H1 (cell line): ENCODE data around the gene INSYN1. TPM values are rescaled to one million over a fixed set of nuclear protein-coding genes. Genes with fewer than 3 reads are reported as not detected.

Source experiments
- CTCF ChIA-PET: fragments of 300-600 bp; sonication (Branson Sonifier 250); formaldehyde crosslinking; loops from one replicate; lab custom pipeline; 2021; ENCODE audit not compliant: partially characterized antibody; lab: Charles Lee
- POLR2A ChIA-PET: fragments of 300-600 bp; sonication (Branson Sonifier 250); formaldehyde crosslinking; loops from one replicate; lab custom pipeline; 2021; ENCODE audit warnings: inconsistent platforms; ENCODE audit not compliant: partially characterized antibody; lab: Charles Lee
- DNase-seq, 2 experiments: peaks; one replicate each; pipeline versions ENCODE4 v3.0.0 to v3.0.0-alpha.2; 2010 to 2022; ENCODE audit warnings: low spot score in 2 of 2, low read depth in 1 of 2, mixed read lengths in 1 of 2
- FAIRE-seq: peaks from 2 replicates; lab custom pipeline; 2011; peaks lifted over from hg19 to GRCh38; lab: Jason Lieb, UNC
- H2AFZ ChIP-seq: 2 replicates; pipeline ENCODE4 v1.8.1; 2012; ENCODE audit warnings: low read length, inconsistent platforms
- H2AK5ac ChIP-seq: 2 replicates; pipeline ENCODE4 v1.6.1; 2013; ENCODE audit warnings: low read depth, low read length
- H2BK120ac ChIP-seq: replicated peaks from 2 replicates; pipeline ENCODE3; 2013; ENCODE audit warnings: low read depth, low read length, inconsistent platforms
- H2BK12ac ChIP-seq: 2 replicates; pipeline ENCODE4 v1.6.1; 2013; ENCODE audit warnings: low read depth, low read length
- H2BK15ac ChIP-seq: 2 replicates; pipeline ENCODE4 v1.6.1; 2013; ENCODE audit warnings: low read length
- H2BK20ac ChIP-seq: 2 replicates; pipeline ENCODE4 v1.6.1; 2013; ENCODE audit warnings: low read length
- H2BK5ac ChIP-seq: 2 replicates; pipeline ENCODE4 v1.6.1; 2013; ENCODE audit warnings: low read depth, low read length
- H3K14ac ChIP-seq: 2 replicates; pipeline ENCODE4 v1.6.1; 2013; ENCODE audit warnings: inconsistent platforms; ENCODE audit not compliant: insufficient read length
- H3K18ac ChIP-seq: 2 replicates; pipeline ENCODE4 v1.6.1; 2013; ENCODE audit warnings: low read length; ENCODE audit errors: extremely low read depth
- H3K23ac ChIP-seq: 2 replicates; pipeline ENCODE4 v1.6.1; 2013; ENCODE audit warnings: inconsistent platforms; ENCODE audit not compliant: insufficient read length
- H3K23me2 ChIP-seq: 2 replicates; pipeline ENCODE4 v1.6.1; 2013; ENCODE audit warnings: low read depth, low read length
- H3K27ac ChIP-seq: 2 replicates; pipeline ENCODE4 v1.6.1; 2011; ENCODE audit warnings: low read depth, low read length, inconsistent platforms
- H3K27me3 ChIP-seq, 4 experiments: replicated peaks in 1 of 4; 1 replicate in 1 of 4; 2 replicates in 3 of 4; pipeline versions ENCODE4 v1.6.1 to v1.8.1; 2011 to 2013; ENCODE audit warnings: low read length in 3 of 4, mild to moderate bottlenecking in 3 of 4, inconsistent platforms in 2 of 4, mixed read lengths in 2 of 4, moderate library complexity in 1 of 4; ENCODE audit not compliant: control insufficient read depth in 3 of 4, insufficient read depth in 3 of 4; ENCODE audit errors: extremely low read depth in 1 of 4
- H3K36me3 ChIP-seq, 4 experiments: 2 replicates each; pipeline versions ENCODE4 v1.6.1 to v1.8.1; 2011 to 2013; ENCODE audit warnings: mild to moderate bottlenecking in 4 of 4, low read length in 3 of 4, moderate library complexity in 2 of 4, control low read depth in 1 of 4, inconsistent platforms in 1 of 4; ENCODE audit not compliant: insufficient read depth in 4 of 4, control insufficient read depth in 2 of 4
- H3K4ac ChIP-seq: replicated peaks from 2 replicates; pipeline ENCODE3; 2013; ENCODE audit warnings: low read length, low read depth, mixed read lengths, inconsistent platforms; ENCODE audit not compliant: insufficient read length
- H3K4me1 ChIP-seq, 4 experiments: replicated peaks in 1 of 4; 1 replicate in 1 of 4; 2 replicates in 3 of 4; pipeline versions ENCODE4 v1.6.1 to v1.8.1; 2011 to 2013; ENCODE audit warnings: low read length in 3 of 4, inconsistent platforms in 2 of 4, mixed read lengths in 1 of 4; ENCODE audit not compliant: insufficient read depth in 4 of 4, control insufficient read depth in 3 of 4
- H3K4me2 ChIP-seq, 2 experiments: 2 replicates each; pipeline versions ENCODE4 v1.6.1 to v1.8.1; 2011 to 2013; ENCODE audit warnings: low read depth in 2 of 2, low read length in 2 of 2, control low read depth in 1 of 2, inconsistent platforms in 1 of 2, mild to moderate bottlenecking in 1 of 2; ENCODE audit not compliant: insufficient read depth in 1 of 2
- H3K4me3 ChIP-seq, 4 experiments: fragments of 200-600, 300-600 bp in 1 of 4; sonication (generic), shearing (Covaris generic), sonication (Bioruptor Twin) in 1 of 4; 2 replicates each; pipeline versions ENCODE4 v1.5.1 to v1.8.1; 2011 to 2016; ENCODE audit warnings: low read length in 4 of 4, low read depth in 3 of 4, control low read depth in 2 of 4, inconsistent platforms in 2 of 4, mild to moderate bottlenecking in 2 of 4, mixed read lengths in 1 of 4, moderate library complexity in 1 of 4; ENCODE audit not compliant: insufficient read depth in 2 of 4; ENCODE audit errors: extremely low read depth in 1 of 4
- H3K56ac ChIP-seq: replicated peaks from 2 replicates; pipeline ENCODE3; 2013; ENCODE audit warnings: low read depth, mild to moderate bottlenecking, mixed read lengths, low read length, inconsistent platforms; ENCODE audit not compliant: insufficient read length
- H3K79me1 ChIP-seq: 2 replicates; pipeline ENCODE4 v1.6.1; 2013; ENCODE audit warnings: low read depth, low read length, control low read depth
- H3K79me2 ChIP-seq, 2 experiments: 2 replicates each; pipeline versions ENCODE4 v1.6.1 to v1.8.1; 2012 to 2013; ENCODE audit warnings: low read length in 2 of 2, mild to moderate bottlenecking in 2 of 2, inconsistent platforms in 1 of 2; ENCODE audit not compliant: insufficient read depth in 2 of 2, control insufficient read depth in 1 of 2
- H3K9ac ChIP-seq, 4 experiments: replicated peaks in 1 of 4; 1 replicate in 1 of 4; 2 replicates in 3 of 4; pipeline versions ENCODE4 v1.6.1 to v1.8.1; 2011 to 2013; ENCODE audit warnings: low read depth in 3 of 4, low read length in 3 of 4, control low read depth in 2 of 4, mild to moderate bottlenecking in 2 of 4, moderate library complexity in 2 of 4, inconsistent platforms in 1 of 4; ENCODE audit errors: extremely low read depth in 1 of 4
- H3K9me3 ChIP-seq, 2 experiments: 2 replicates each; pipeline versions ENCODE4 v1.6.1 to v1.8.1; 2012 to 2013; ENCODE audit warnings: mild to moderate bottlenecking in 2 of 2, moderate library complexity in 2 of 2, control low read depth in 1 of 2, inconsistent platforms in 1 of 2, low read depth in 1 of 2, low read length in 1 of 2, mixed read lengths in 1 of 2; ENCODE audit not compliant: insufficient read depth in 2 of 2
- H4K20me1 ChIP-seq, 2 experiments: replicated peaks in 1 of 2; 2 replicates each; pipeline versions ENCODE3 to v1.8.1; 2011 to 2013; ENCODE audit warnings: inconsistent platforms in 2 of 2, low read length in 2 of 2, mild to moderate bottlenecking in 1 of 2; ENCODE audit not compliant: insufficient read depth in 2 of 2, control insufficient read depth in 1 of 2
- H4K5ac ChIP-seq: 2 replicates; pipeline ENCODE4 v1.6.1; 2013; ENCODE audit warnings: low read length, low read depth, mixed read lengths, inconsistent platforms; ENCODE audit not compliant: insufficient read length
- H4K8ac ChIP-seq: 2 replicates; pipeline ENCODE4 v1.8.0; 2013; ENCODE audit warnings: mild to moderate bottlenecking, moderate library complexity, low read length, inconsistent platforms; ENCODE audit not compliant: insufficient read depth; ENCODE audit errors: extremely low read depth
- H4K91ac ChIP-seq: replicated peaks from 2 replicates; pipeline ENCODE3; 2013; ENCODE audit warnings: low read length, mixed read lengths, inconsistent platforms; ENCODE audit not compliant: insufficient read length
- HDAC2 ChIP-seq, 2 experiments: fragments of 300-600 bp in 1 of 2; sonication (generic) in 1 of 2; IDR thresholded peaks; 2 replicates each; pipeline ENCODE4 v1.6.1; 2011 to 2012; ENCODE audit warnings: low read depth in 2 of 2, low read length in 2 of 2, mild to moderate bottlenecking in 2 of 2, moderate library complexity in 2 of 2, borderline replicate concordance in 1 of 2, inconsistent platforms in 1 of 2
- MAFK ChIP-seq: IDR thresholded peaks from 2 replicates; pipeline ENCODE4 v1.6.1; 2012; ENCODE audit warnings: low read depth, mild to moderate bottlenecking, improper control_type of control experiment, low read length
- NRF1 ChIP-seq: IDR thresholded peaks from 2 replicates; pipeline ENCODE4 v1.6.1; 2011; ENCODE audit warnings: mild to moderate bottlenecking, low read depth, low read length, improper control_type of control experiment
- POLR2A ChIP-seq, 2 experiments: IDR thresholded peaks; 1 replicate in 1 of 2; 2 replicates in 1 of 2; pipeline ENCODE4 v1.6.1; 2011; ENCODE audit warnings: low read depth in 2 of 2, low read length in 2 of 2, mild to moderate bottlenecking in 2 of 2; ENCODE audit errors: control extremely low read depth in 1 of 2
- POU5F1 ChIP-seq: IDR thresholded peaks from 2 replicates; pipeline ENCODE4 v1.6.1; 2011; ENCODE audit warnings: low read depth, mild to moderate bottlenecking, low read length, moderate library complexity
- SIRT6 ChIP-seq: IDR thresholded peaks from one replicate; pipeline ENCODE4 v1.7.1; 2012; ENCODE audit warnings: low read length, inconsistent platforms
- SP4 ChIP-seq: IDR thresholded peaks from 2 replicates; pipeline ENCODE4 v1.6.1; 2012; ENCODE audit warnings: low read length, inconsistent platforms
- TBP ChIP-seq: IDR thresholded peaks from 2 replicates; pipeline ENCODE4 v1.6.1; 2011; ENCODE audit warnings: low read depth, low read length, improper control_type of control experiment
- WGBS, 2 experiments: shearing (Covaris generic) in 1 of 2; methylation state at CpG; one replicate each; pipeline versions ENCODE4 v1.1.6 to v1.1.7; 2013 to 2015; ENCODE audit warnings: low lambda C conversion rate in 2 of 2, mixed read lengths in 2 of 2, inconsistent platforms in 1 of 2, low coverage in 1 of 2, missing lambda C conversion rate in 1 of 2; ENCODE audit not compliant: insufficient replicate concordance in 2 of 2, insufficient coverage in 1 of 2, insufficient read length in 1 of 2; ENCODE audit errors: extremely low coverage in 1 of 2, missing lambda C conversion rate in 1 of 2; 5-methylcytosine and 5-hydroxymethylcytosine counted together
- polyA plus RNA-seq, 7 experiments: library from polyadenylated mRNA; depleted of rRNA in 3 of 7; stranded (reverse) in 5 of 7; unstranded in 2 of 7; fragments of >200 nt in 5 of 7; fragments of 200-250 nt in 2 of 7; gene quantifications; 1 replicate in 5 of 7; 2 replicates in 1 of 7; 4 replicates in 1 of 7; pipeline versions ENCODE4 v1.2.1 to v1.2.3, GENCODE V29; 2011 to 2013; ENCODE audit warnings: missing spikeins in 2 of 7, mixed read lengths in 2 of 7
- total RNA-seq: library from RNA; stranded (reverse); fragmentation: NEBNext Ultra II Directional; extraction: Animal tissue kit (Norgen Biotek cat#: 25700); gene quantifications from 2 replicates; pipeline ENCODE4 v1.2.1, GENCODE V29; 2021
- TF ChIP-seq, protein P1 (sequence below): IDR thresholded peaks from 2 replicates; pipeline ENCODE4 v1.6.1; 2012; ENCODE audit warnings: low read length, inconsistent platforms

INSYN1 gene
- total and polyA plus RNA-seq, 2 of the 8 experiments (the other 6 are each of a cell fraction or from before 2014, with no cell fraction given): 7.2 to 10.2 TPM

DNA sequence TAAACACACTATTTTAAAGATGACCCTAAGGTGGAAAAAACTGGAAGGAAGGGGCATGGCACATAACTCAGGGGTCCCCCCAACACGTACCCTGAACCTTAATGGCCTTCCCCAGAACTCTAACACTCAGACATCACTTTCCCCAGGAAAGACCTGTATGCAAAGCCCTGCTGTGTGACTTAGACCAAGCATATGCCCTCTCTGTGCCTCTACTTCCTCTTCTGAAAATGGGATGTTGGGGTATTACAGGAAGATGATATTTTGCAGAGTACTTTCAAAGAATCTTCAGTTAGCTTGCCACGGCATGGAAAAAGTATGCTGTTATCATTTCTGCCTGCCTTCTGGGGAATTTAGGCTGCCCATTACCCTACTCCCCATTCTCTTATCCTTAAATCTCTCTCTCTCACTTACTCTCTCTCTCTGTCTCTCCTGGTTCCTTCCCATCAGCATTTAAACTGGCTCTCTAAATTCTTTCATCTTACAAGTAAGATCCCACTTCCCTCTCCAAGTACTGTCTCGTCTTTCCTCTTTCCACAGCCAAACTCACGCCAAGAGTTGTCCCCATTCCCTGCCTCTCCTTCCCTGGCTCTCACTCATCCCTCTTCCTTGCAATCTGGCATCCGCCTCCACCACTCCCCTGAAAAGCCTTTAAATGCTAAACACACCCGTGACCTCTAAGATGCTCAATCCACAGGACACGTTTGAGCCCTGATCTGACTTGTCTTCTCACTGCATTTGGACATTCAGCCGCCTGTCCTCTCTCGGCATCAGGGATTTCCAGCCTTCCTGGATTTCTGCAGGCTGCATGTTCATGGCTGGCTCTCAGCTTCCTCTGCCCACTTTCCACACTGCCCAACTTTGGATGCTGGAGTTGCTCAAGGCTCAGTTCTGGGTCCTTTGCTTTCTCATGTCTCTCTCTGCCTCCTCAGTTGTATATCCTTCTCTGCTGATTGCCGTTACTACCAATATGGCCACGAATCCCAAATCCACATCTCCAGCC lies 7.5 kb upstream of the INSYN1 start:
- no peaks in the 10 kb centered on the region for H3K4me1 ChIP-seq
- H3K14ac ChIP-seq: no peak overlapping the region
- H3K79me1 ChIP-seq: no peaks in the 10 kb centered on the region
- no peak overlapping the region for H2AK5ac ChIP-seq
- no peak overlapping the region for H3K4ac ChIP-seq
- H3K27me3 ChIP-seq: no peaks in the 10 kb centered on the region; a peak in 2 of 7 replicates
- H3K9ac ChIP-seq: no peak overlapping the region; a peak in 1 of 7 replicates
- H2BK120ac ChIP-seq: no peak overlapping the region
- H4K91ac ChIP-seq: no peak overlapping the region
- no peak for FAIRE-seq
- no peak overlapping the region for H2AFZ ChIP-seq
- no peaks in the 10 kb centered on the region for H3K9me3 ChIP-seq
- TF ChIP-seq NRF1: no peak
- TF ChIP-seq, protein P1, sequence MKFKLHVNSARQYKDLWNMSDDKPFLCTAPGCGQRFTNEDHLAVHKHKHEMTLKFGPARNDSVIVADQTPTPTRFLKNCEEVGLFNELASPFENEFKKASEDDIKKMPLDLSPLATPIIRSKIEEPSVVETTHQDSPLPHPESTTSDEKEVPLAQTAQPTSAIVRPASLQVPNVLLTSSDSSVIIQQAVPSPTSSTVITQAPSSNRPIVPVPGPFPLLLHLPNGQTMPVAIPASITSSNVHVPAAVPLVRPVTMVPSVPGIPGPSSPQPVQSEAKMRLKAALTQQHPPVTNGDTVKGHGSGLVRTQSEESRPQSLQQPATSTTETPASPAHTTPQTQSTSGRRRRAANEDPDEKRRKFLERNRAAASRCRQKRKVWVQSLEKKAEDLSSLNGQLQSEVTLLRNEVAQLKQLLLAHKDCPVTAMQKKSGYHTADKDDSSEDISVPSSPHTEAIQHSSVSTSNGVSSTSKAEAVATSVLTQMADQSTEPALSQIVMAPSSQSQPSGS: no peak
- TF ChIP-seq POLR2A (IDR thresholded peaks at IDR 0.05; ENCODE audit: control extremely low read depth in 1 of 2, low read depth in 2 of 2, low read length in 2 of 2): no peak
- no peak for TF ChIP-seq TBP
- no peak for TF ChIP-seq SIRT6
- no peak for TF ChIP-seq SP4
- TF ChIP-seq MAFK: no peak
- TF ChIP-seq POU5F1: no peak
- no peak for TF ChIP-seq HDAC2 (IDR thresholded peaks at IDR 0.05; ENCODE audit: borderline replicate concordance in 1 of 2, low read depth in 2 of 2, low read length in 2 of 2)
- no peak for DNase-seq
- no peak overlapping the region for H3K18ac ChIP-seq
- H3K36me3 ChIP-seq: no peaks in the 10 kb centered on the region
- no peaks in the 10 kb centered on the region for H3K79me2 ChIP-seq
- H3K56ac ChIP-seq: no peak overlapping the region
- no peak overlapping the region for H3K4me2 ChIP-seq
- no peak overlapping the region for H2BK15ac ChIP-seq
- no peak overlapping the region for H4K8ac ChIP-seq
- H3K27ac ChIP-seq: no peak overlapping the region
- H3K23ac ChIP-seq: no peak overlapping the region
- H4K5ac ChIP-seq: no peak overlapping the region
- no peaks in the 10 kb centered on the region for H4K20me1 ChIP-seq
- POLR2A ChIA-PET: no interaction called here
- no peak overlapping the region for H2BK5ac ChIP-seq
- no peak overlapping the region for H2BK20ac ChIP-seq
- H3K4me3 ChIP-seq: no peak overlapping the region
- no peaks in the 10 kb centered on the region for H3K23me2 ChIP-seq
- CTCF ChIA-PET: interaction anchor here (1.4 to 3.8 kb wide), 5 partner anchors 7 to 24 kb away, joined by 3 to 21 read pairs (median 6); no protein-coding TSS in a partner anchor
- H2BK12ac ChIP-seq: no peak overlapping the region
- 71% methylated on average over 11 of the region's 11 CpGs; no CpG with 5 or more reads in 1 of the 2 experiments for WGBS, 2 experiments
